Measurements from ENCODE around the gene RNF149.

Gene RNF149

GRCh38 chr2:101231937-101232730 lies 76.4 kb downstream of the RNF149 start:
- DNase-seq (ENCODE audit: low read depth): no peak
- H3K4me3 ChIP-seq (ENCODE audit: low read depth, low read length): no peak overlapping the region
- TF ChIP-seq, protein P1, sequence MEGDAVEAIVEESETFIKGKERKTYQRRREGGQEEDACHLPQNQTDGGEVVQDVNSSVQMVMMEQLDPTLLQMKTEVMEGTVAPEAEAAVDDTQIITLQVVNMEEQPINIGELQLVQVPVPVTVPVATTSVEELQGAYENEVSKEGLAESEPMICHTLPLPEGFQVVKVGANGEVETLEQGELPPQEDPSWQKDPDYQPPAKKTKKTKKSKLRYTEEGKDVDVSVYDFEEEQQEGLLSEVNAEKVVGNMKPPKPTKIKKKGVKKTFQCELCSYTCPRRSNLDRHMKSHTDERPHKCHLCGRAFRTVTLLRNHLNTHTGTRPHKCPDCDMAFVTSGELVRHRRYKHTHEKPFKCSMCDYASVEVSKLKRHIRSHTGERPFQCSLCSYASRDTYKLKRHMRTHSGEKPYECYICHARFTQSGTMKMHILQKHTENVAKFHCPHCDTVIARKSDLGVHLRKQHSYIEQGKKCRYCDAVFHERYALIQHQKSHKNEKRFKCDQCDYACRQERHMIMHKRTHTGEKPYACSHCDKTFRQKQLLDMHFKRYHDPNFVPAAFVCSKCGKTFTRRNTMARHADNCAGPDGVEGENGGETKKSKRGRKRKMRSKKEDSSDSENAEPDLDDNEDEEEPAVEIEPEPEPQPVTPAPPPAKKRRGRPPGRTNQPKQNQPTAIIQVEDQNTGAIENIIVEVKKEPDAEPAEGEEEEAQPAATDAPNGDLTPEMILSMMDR (IDR thresholded peaks at IDR 0.05; ENCODE audit: insufficient read depth, low read depth, low read length, missing control alignments): no peak

DNA sequence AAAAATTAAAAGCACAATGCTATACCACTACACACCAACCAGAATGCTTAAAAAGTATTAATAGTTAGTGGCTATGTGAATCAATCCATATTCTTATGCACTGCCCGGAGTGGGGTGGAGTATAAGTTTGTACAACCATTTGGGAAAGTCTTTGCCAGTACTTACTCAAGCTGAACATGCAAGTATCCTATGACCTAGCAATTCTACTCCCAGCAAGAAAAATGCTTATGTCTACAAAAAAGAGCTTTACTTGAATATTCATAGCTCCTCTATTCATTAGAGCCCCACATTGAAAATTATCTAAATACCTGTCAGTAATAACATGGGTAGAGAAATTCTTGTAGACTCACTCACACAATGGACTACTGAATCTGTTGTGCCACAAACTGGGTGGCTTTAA lies 77.3 kb downstream of the RNF149 start:
- TF ChIP-seq, protein P1 (IDR thresholded peaks at IDR 0.05; ENCODE audit: insufficient read depth, low read depth, low read length, missing control alignments): no peak
- DNase-seq (ENCODE audit: low read depth): no peak
- no peak overlapping the region for H3K4me3 ChIP-seq (ENCODE audit: low read depth, low read length)

GRCh38 chr2:101230541-101231001 lies 77.9 kb downstream of the RNF149 start:
- TF ChIP-seq, protein P1 (IDR thresholded peaks at IDR 0.05; ENCODE audit: insufficient read depth, low read depth, low read length, missing control alignments): no peak
- DNase-seq (ENCODE audit: low read depth): no peak
- no peak overlapping the region for H3K4me3 ChIP-seq (ENCODE audit: low read depth, low read length)

All from GM12865 (cell line).